H1 (cell line): ENCODE results near the gene MORC4. TPM values are rescaled to one million over a fixed set of nuclear protein-coding genes. Genes with fewer than 3 reads are reported as not detected.

Experiments
- CTCF ChIA-PET: fragments of 300-600 bp; sonication (Branson Sonifier 250); formaldehyde crosslinking; loops from one replicate; lab custom pipeline; 2021; ENCODE audit not compliant: partially characterized antibody; lab: Charles Lee
- POLR2A ChIA-PET: fragments of 300-600 bp; sonication (Branson Sonifier 250); formaldehyde crosslinking; loops from one replicate; lab custom pipeline; 2021; ENCODE audit warnings: inconsistent platforms; ENCODE audit not compliant: partially characterized antibody; lab: Charles Lee
- DNase-seq, 2 experiments: peaks; one replicate each; pipeline versions ENCODE4 v3.0.0 to v3.0.0-alpha.2; 2010 to 2022; ENCODE audit warnings: low spot score in 2 of 2, low read depth in 1 of 2, mixed read lengths in 1 of 2
- FAIRE-seq: peaks from 2 replicates; lab custom pipeline; 2011; peaks lifted over from hg19 to GRCh38; lab: Jason Lieb, UNC
- H2AFZ ChIP-seq: 2 replicates; pipeline ENCODE4 v1.8.1; 2012; ENCODE audit warnings: low read length, inconsistent platforms
- H2AK5ac ChIP-seq: 2 replicates; pipeline ENCODE4 v1.6.1; 2013; ENCODE audit warnings: low read depth, low read length
- H2BK120ac ChIP-seq: replicated peaks from 2 replicates; pipeline ENCODE3; 2013; ENCODE audit warnings: low read depth, low read length, inconsistent platforms
- H2BK12ac ChIP-seq: 2 replicates; pipeline ENCODE4 v1.6.1; 2013; ENCODE audit warnings: low read depth, low read length
- H2BK15ac ChIP-seq: 2 replicates; pipeline ENCODE4 v1.6.1; 2013; ENCODE audit warnings: low read length
- H2BK20ac ChIP-seq: 2 replicates; pipeline ENCODE4 v1.6.1; 2013; ENCODE audit warnings: low read length
- H2BK5ac ChIP-seq: 2 replicates; pipeline ENCODE4 v1.6.1; 2013; ENCODE audit warnings: low read depth, low read length
- H3K14ac ChIP-seq: 2 replicates; pipeline ENCODE4 v1.6.1; 2013; ENCODE audit warnings: inconsistent platforms; ENCODE audit not compliant: insufficient read length
- H3K18ac ChIP-seq: 2 replicates; pipeline ENCODE4 v1.6.1; 2013; ENCODE audit warnings: low read length; ENCODE audit errors: extremely low read depth
- H3K23ac ChIP-seq: 2 replicates; pipeline ENCODE4 v1.6.1; 2013; ENCODE audit warnings: inconsistent platforms; ENCODE audit not compliant: insufficient read length
- H3K23me2 ChIP-seq: 2 replicates; pipeline ENCODE4 v1.6.1; 2013; ENCODE audit warnings: low read depth, low read length
- H3K27ac ChIP-seq: 2 replicates; pipeline ENCODE4 v1.6.1; 2011; ENCODE audit warnings: low read depth, low read length, inconsistent platforms
- H3K27me3 ChIP-seq, 4 experiments: replicated peaks in 1 of 4; 1 replicate in 1 of 4; 2 replicates in 3 of 4; pipeline versions ENCODE4 v1.6.1 to v1.8.1; 2011 to 2013; ENCODE audit warnings: low read length in 3 of 4, mild to moderate bottlenecking in 3 of 4, inconsistent platforms in 2 of 4, mixed read lengths in 2 of 4, moderate library complexity in 1 of 4; ENCODE audit not compliant: control insufficient read depth in 3 of 4, insufficient read depth in 3 of 4; ENCODE audit errors: extremely low read depth in 1 of 4
- H3K36me3 ChIP-seq, 4 experiments: 2 replicates each; pipeline versions ENCODE4 v1.6.1 to v1.8.1; 2011 to 2013; ENCODE audit warnings: mild to moderate bottlenecking in 4 of 4, low read length in 3 of 4, moderate library complexity in 2 of 4, control low read depth in 1 of 4, inconsistent platforms in 1 of 4; ENCODE audit not compliant: insufficient read depth in 4 of 4, control insufficient read depth in 2 of 4
- H3K4ac ChIP-seq: replicated peaks from 2 replicates; pipeline ENCODE3; 2013; ENCODE audit warnings: low read length, low read depth, mixed read lengths, inconsistent platforms; ENCODE audit not compliant: insufficient read length
- H3K4me1 ChIP-seq, 4 experiments: replicated peaks in 1 of 4; 1 replicate in 1 of 4; 2 replicates in 3 of 4; pipeline versions ENCODE4 v1.6.1 to v1.8.1; 2011 to 2013; ENCODE audit warnings: low read length in 3 of 4, inconsistent platforms in 2 of 4, mixed read lengths in 1 of 4; ENCODE audit not compliant: insufficient read depth in 4 of 4, control insufficient read depth in 3 of 4
- H3K4me2 ChIP-seq, 2 experiments: 2 replicates each; pipeline versions ENCODE4 v1.6.1 to v1.8.1; 2011 to 2013; ENCODE audit warnings: low read depth in 2 of 2, low read length in 2 of 2, control low read depth in 1 of 2, inconsistent platforms in 1 of 2, mild to moderate bottlenecking in 1 of 2; ENCODE audit not compliant: insufficient read depth in 1 of 2
- H3K4me3 ChIP-seq, 4 experiments: fragments of 200-600, 300-600 bp in 1 of 4; sonication (generic), shearing (Covaris generic), sonication (Bioruptor Twin) in 1 of 4; 2 replicates each; pipeline versions ENCODE4 v1.5.1 to v1.8.1; 2011 to 2016; ENCODE audit warnings: low read length in 4 of 4, low read depth in 3 of 4, control low read depth in 2 of 4, inconsistent platforms in 2 of 4, mild to moderate bottlenecking in 2 of 4, mixed read lengths in 1 of 4, moderate library complexity in 1 of 4; ENCODE audit not compliant: insufficient read depth in 2 of 4; ENCODE audit errors: extremely low read depth in 1 of 4
- H3K56ac ChIP-seq: replicated peaks from 2 replicates; pipeline ENCODE3; 2013; ENCODE audit warnings: low read depth, mild to moderate bottlenecking, mixed read lengths, low read length, inconsistent platforms; ENCODE audit not compliant: insufficient read length
- H3K79me1 ChIP-seq: 2 replicates; pipeline ENCODE4 v1.6.1; 2013; ENCODE audit warnings: low read depth, low read length, control low read depth
- H3K79me2 ChIP-seq, 2 experiments: 2 replicates each; pipeline versions ENCODE4 v1.6.1 to v1.8.1; 2012 to 2013; ENCODE audit warnings: low read length in 2 of 2, mild to moderate bottlenecking in 2 of 2, inconsistent platforms in 1 of 2; ENCODE audit not compliant: insufficient read depth in 2 of 2, control insufficient read depth in 1 of 2
- H3K9ac ChIP-seq, 4 experiments: replicated peaks in 1 of 4; 1 replicate in 1 of 4; 2 replicates in 3 of 4; pipeline versions ENCODE4 v1.6.1 to v1.8.1; 2011 to 2013; ENCODE audit warnings: low read depth in 3 of 4, low read length in 3 of 4, control low read depth in 2 of 4, mild to moderate bottlenecking in 2 of 4, moderate library complexity in 2 of 4, inconsistent platforms in 1 of 4; ENCODE audit errors: extremely low read depth in 1 of 4
- H3K9me3 ChIP-seq, 2 experiments: 2 replicates each; pipeline versions ENCODE4 v1.6.1 to v1.8.1; 2012 to 2013; ENCODE audit warnings: mild to moderate bottlenecking in 2 of 2, moderate library complexity in 2 of 2, control low read depth in 1 of 2, inconsistent platforms in 1 of 2, low read depth in 1 of 2, low read length in 1 of 2, mixed read lengths in 1 of 2; ENCODE audit not compliant: insufficient read depth in 2 of 2
- H4K20me1 ChIP-seq, 2 experiments: replicated peaks in 1 of 2; 2 replicates each; pipeline versions ENCODE3 to v1.8.1; 2011 to 2013; ENCODE audit warnings: inconsistent platforms in 2 of 2, low read length in 2 of 2, mild to moderate bottlenecking in 1 of 2; ENCODE audit not compliant: insufficient read depth in 2 of 2, control insufficient read depth in 1 of 2
- H4K5ac ChIP-seq: 2 replicates; pipeline ENCODE4 v1.6.1; 2013; ENCODE audit warnings: low read length, low read depth, mixed read lengths, inconsistent platforms; ENCODE audit not compliant: insufficient read length
- H4K8ac ChIP-seq: 2 replicates; pipeline ENCODE4 v1.8.0; 2013; ENCODE audit warnings: mild to moderate bottlenecking, moderate library complexity, low read length, inconsistent platforms; ENCODE audit not compliant: insufficient read depth; ENCODE audit errors: extremely low read depth
- H4K91ac ChIP-seq: replicated peaks from 2 replicates; pipeline ENCODE3; 2013; ENCODE audit warnings: low read length, mixed read lengths, inconsistent platforms; ENCODE audit not compliant: insufficient read length
- ASH2L ChIP-seq: fragments of 200-600, 300-600 bp; sonication (generic); IDR thresholded peaks from one replicate; pipeline ENCODE4 v1.7.1; 2017; ENCODE audit warnings: low read length
- BRCA1 ChIP-seq: IDR thresholded peaks from 2 replicates; pipeline ENCODE4 v1.6.1; 2012; ENCODE audit warnings: low read depth, low read length, improper control_type of control experiment
- CTCF ChIP-seq, 3 experiments: IDR thresholded peaks; 1 replicate in 2 of 3; 2 replicates in 1 of 3; pipeline versions ENCODE4 v1.5.1 to v1.6.1; 2011; ENCODE audit warnings: low read length in 3 of 3, mild to moderate bottlenecking in 3 of 3, inconsistent platforms in 2 of 3, low read depth in 1 of 3, moderate library complexity in 1 of 3; ENCODE audit not compliant: insufficient read depth in 1 of 3; ENCODE audit errors: control extremely low read depth in 1 of 3
- EZH2 ChIP-seq: fragments of 200-600 bp; sonication (generic); IDR thresholded peaks from 2 replicates; pipeline ENCODE4 v1.7.1; 2012; ENCODE audit warnings: low read depth, mild to moderate bottlenecking, moderate library complexity, low read length, inconsistent platforms; ENCODE audit not compliant: severe bottlenecking
- GABPA ChIP-seq: IDR thresholded peaks from 2 replicates; pipeline ENCODE4 v1.6.1; 2011; ENCODE audit warnings: mild to moderate bottlenecking, low read length, moderate library complexity, borderline replicate concordance; ENCODE audit not compliant: insufficient read depth
- SAP30 ChIP-seq: fragments of 300-600 bp; sonication (generic); IDR thresholded peaks from 2 replicates; pipeline ENCODE4 v1.7.1; 2012; ENCODE audit warnings: low read length, moderate library complexity, mild to moderate bottlenecking, inconsistent platforms; ENCODE audit not compliant: insufficient read depth, insufficient replicate concordance
- TBP ChIP-seq: IDR thresholded peaks from 2 replicates; pipeline ENCODE4 v1.6.1; 2011; ENCODE audit warnings: low read depth, low read length, improper control_type of control experiment
- WGBS, 2 experiments: shearing (Covaris generic) in 1 of 2; methylation state at CpG; one replicate each; pipeline versions ENCODE4 v1.1.6 to v1.1.7; 2013 to 2015; ENCODE audit warnings: low lambda C conversion rate in 2 of 2, mixed read lengths in 2 of 2, inconsistent platforms in 1 of 2, low coverage in 1 of 2, missing lambda C conversion rate in 1 of 2; ENCODE audit not compliant: insufficient replicate concordance in 2 of 2, insufficient coverage in 1 of 2, insufficient read length in 1 of 2; ENCODE audit errors: extremely low coverage in 1 of 2, missing lambda C conversion rate in 1 of 2; 5-methylcytosine and 5-hydroxymethylcytosine counted together
- polyA plus RNA-seq, 7 experiments: library from polyadenylated mRNA; depleted of rRNA in 3 of 7; stranded (reverse) in 5 of 7; unstranded in 2 of 7; fragments of >200 nt in 5 of 7; fragments of 200-250 nt in 2 of 7; gene quantifications; 1 replicate in 5 of 7; 2 replicates in 1 of 7; 4 replicates in 1 of 7; pipeline versions ENCODE4 v1.2.1 to v1.2.3, GENCODE V29; 2011 to 2013; ENCODE audit warnings: missing spikeins in 2 of 7, mixed read lengths in 2 of 7
- total RNA-seq: library from RNA; stranded (reverse); fragmentation: NEBNext Ultra II Directional; extraction: Animal tissue kit (Norgen Biotek cat#: 25700); gene quantifications from 2 replicates; pipeline ENCODE4 v1.2.1, GENCODE V29; 2021

Gene MORC4
- total and polyA plus RNA-seq, 2 of the 8 experiments (the other 6 are each of a cell fraction or from before 2014, with no cell fraction given), result 1.4 to 2.5 TPM

- no peaks in the 10 kb centered on the region for H3K27me3 ChIP-seq
- no peak overlapping the region for H4K91ac ChIP-seq
- no peak overlapping the region for H2AK5ac ChIP-seq
- no peaks in the 10 kb centered on the region for H3K9me3 ChIP-seq
- CTCF ChIA-PET, result interaction anchor here (0.5 kb wide), 1 partner anchor 264 kb away, joined by 7 read pairs; no protein-coding TSS in a partner anchor
- H4K20me1 ChIP-seq, result no peaks in the 10 kb centered on the region
- no peak overlapping the region for H2BK120ac ChIP-seq
- H3K18ac ChIP-seq, result no peak overlapping the region
- no peak overlapping the region for H2BK12ac ChIP-seq
- H3K23me2 ChIP-seq, result no peaks in the 10 kb centered on the region
- H4K8ac ChIP-seq, result no peak overlapping the region
- H3K14ac ChIP-seq, result no peak overlapping the region
- no peaks in the 10 kb centered on the region for H3K79me1 ChIP-seq
- TF ChIP-seq BRCA1, result no peak
- no peak for TF ChIP-seq GABPA
- TF ChIP-seq CTCF (IDR thresholded peaks at IDR 0.05; ENCODE audit: control extremely low read depth in 1 of 3, insufficient read depth in 1 of 3, low read depth in 1 of 3, low read length in 3 of 3), result no peak
- TF ChIP-seq ASH2L, result no peak
- TF ChIP-seq EZH2, result no peak
- no peak for TF ChIP-seq SAP30
- no peak for TF ChIP-seq TBP
- TF ChIP-seq, all 59 proteins: peak for 0
- Histone ChIP-seq H3K23ac (no peak overlapping the region), H3K4me3 (no peak overlapping the region), H2AFZ (no peak overlapping the region), H3K9ac (no peak overlapping the region), H3K27ac (no peak overlapping the region), H3K79me2 (no peaks in the 10 kb centered on the region), H3K4ac (no peak overlapping the region), H3K4me1 (no peaks in the 10 kb centered on the region), H2BK5ac (no peak overlapping the region), H3K36me3 (no peaks in the 10 kb centered on the region; a peak in 1 of 8 replicates), H3K4me2 (no peak overlapping the region), H2BK15ac (no peak overlapping the region), H2BK20ac (no peak overlapping the region), H4K5ac (no peak overlapping the region), H3K56ac (no peak overlapping the region)
- POLR2A ChIA-PET, result no interaction called here
- no peak for FAIRE-seq
- DNase-seq, result no peak
- WGBS, 2 experiments, result 82% methylated on average over 1 of the region's 1 CpG; no CpG with 5 or more reads in 1 of the 2 experiments
These were observed 44.8 kb downstream of the MORC4 start for GRCh38 chrX:106955004-106955772.
